Cardiac ventricle fibroblast (primary cell): Measurements from ENCODE around the gene CLEC11A. TPM values are rescaled to one million over a fixed set of nuclear protein-coding genes. Genes with fewer than 3 reads are reported as not detected.

Source experiments
- total RNA-seq: library from RNA; depleted of rRNA; stranded (reverse); fragments of >200 nt; gene quantifications from 2 replicates; pipeline ENCODE4 v1.2.3, GENCODE V29; 2015

The CLEC11A gene
- 288 and 306 TPM in 2 replicates for total RNA-seq

GRCh38 chr19:50723069-50723468, at the start of gene CLEC11A:
CLEC11A (plus strand) TSS chr19:50723364; CDS start chr19:50723526, 162 bp downstream.

GRCh38 chr19:50719566-50719965, 3.6 kb upstream of the CLEC11A start, which contains the start of gene SHANK1:
SHANK1 (minus strand) TSS chr19:50719802; CDS start chr19:50716919, 2,883 bp downstream.

GRCh38 chr19:50770164-50770563, 47.0 kb downstream of the CLEC11A start, which contains the start of gene GPR32:
GPR32 (plus strand) TSS chr19:50770464; CDS start chr19:50770601, 137 bp downstream.

Other genes with a start within 250 kb of the CLEC11A start
- gene EMC10, start 246.9 kb upstream of the CLEC11A start, total RNA-seq = 72.9 and 77.7 TPM in 2 replicates
- gene GARIN5A, start 246.5 kb upstream of the CLEC11A start, total RNA-seq = 0.44 and 1.7 TPM in 2 replicates
- 45.0 and 51.3 TPM in 2 replicates for gene JOSD2, start 212.2 kb upstream of the CLEC11A start, total RNA-seq
- gene ASPDH, start 209.5 kb upstream of the CLEC11A start, total RNA-seq = not detected in 2 replicates
- gene LRRC4B, start 154.9 kb upstream of the CLEC11A start, total RNA-seq = 0.06 TPM in 1 of 2 replicates, not detected in the other
- gene SYT3, start 83.5 kb upstream of the CLEC11A start, total RNA-seq = 0.05 and 0.19 TPM in 2 replicates
- not detected in 2 replicates for gene C19orf81, start 73.9 kb upstream of the CLEC11A start, total RNA-seq
- gene SHANK1, start 3.6 kb upstream of the CLEC11A start, total RNA-seq = 1.1 and 4.7 TPM in 2 replicates
- not detected in 2 replicates for gene GPR32, start 47.1 kb downstream of the CLEC11A start, total RNA-seq
- not detected in 2 replicates for gene ACP4, start 67.1 kb downstream of the CLEC11A start, total RNA-seq
- not detected in 2 replicates for gene KLK1, start 100.4 kb downstream of the CLEC11A start, total RNA-seq
- gene KLK15, start 110.2 kb downstream of the CLEC11A start, total RNA-seq = not detected in 2 replicates
- not detected in 2 replicates for gene KLK3, start 131.6 kb downstream of the CLEC11A start, total RNA-seq
- not detected in 2 replicates for gene KLK2, start 150.1 kb downstream of the CLEC11A start, total RNA-seq
- gene KLK4, start 188.0 kb downstream of the CLEC11A start, total RNA-seq = not detected in 2 replicates
- not detected in 2 replicates for gene KLK5, start 229.7 kb downstream of the CLEC11A start, total RNA-seq
- not detected in 2 replicates for gene KLK6, start 246.2 kb downstream of the CLEC11A start, total RNA-seq